Measurements from ENCODE around the gene HAGHL. TPM values are rescaled to one million over a fixed set of nuclear protein-coding genes. Genes with fewer than 3 reads are reported as not detected.

HAGHL gene
- total RNA-seq, 4 donors from 2014 or later, result 4.5 to 6.3 (median 6.0) TPM

DNA sequence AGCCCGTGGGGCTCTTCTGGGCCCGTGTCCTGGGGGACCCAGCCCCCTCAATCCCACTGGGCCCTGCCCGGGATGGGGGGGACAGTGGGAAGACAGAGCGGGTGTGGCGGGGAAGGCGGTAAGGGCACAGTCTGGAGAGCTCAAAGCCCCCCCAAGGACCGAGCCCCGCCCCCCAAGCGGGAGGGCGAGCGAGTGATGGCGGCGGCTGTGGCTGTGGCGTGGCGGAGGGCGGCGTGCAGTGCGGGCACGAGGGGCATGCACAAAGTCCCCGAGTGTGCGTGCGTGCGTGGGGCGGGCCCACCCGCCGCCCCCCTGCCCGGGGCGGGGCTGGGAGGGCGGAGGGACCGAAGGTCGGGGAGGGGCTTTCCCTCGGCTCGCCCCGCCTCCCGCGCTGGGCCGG is 33.1 kb upstream of the HAGHL start:
- intact Hi-C loops (cut with DNase I; ENCODE audit: low total_unique reads), result no loop called here
- TF ChIP-seq POLR2A (IDR thresholded peaks at IDR 0.05), result no peak
- TF ChIP-seq, protein P1, sequence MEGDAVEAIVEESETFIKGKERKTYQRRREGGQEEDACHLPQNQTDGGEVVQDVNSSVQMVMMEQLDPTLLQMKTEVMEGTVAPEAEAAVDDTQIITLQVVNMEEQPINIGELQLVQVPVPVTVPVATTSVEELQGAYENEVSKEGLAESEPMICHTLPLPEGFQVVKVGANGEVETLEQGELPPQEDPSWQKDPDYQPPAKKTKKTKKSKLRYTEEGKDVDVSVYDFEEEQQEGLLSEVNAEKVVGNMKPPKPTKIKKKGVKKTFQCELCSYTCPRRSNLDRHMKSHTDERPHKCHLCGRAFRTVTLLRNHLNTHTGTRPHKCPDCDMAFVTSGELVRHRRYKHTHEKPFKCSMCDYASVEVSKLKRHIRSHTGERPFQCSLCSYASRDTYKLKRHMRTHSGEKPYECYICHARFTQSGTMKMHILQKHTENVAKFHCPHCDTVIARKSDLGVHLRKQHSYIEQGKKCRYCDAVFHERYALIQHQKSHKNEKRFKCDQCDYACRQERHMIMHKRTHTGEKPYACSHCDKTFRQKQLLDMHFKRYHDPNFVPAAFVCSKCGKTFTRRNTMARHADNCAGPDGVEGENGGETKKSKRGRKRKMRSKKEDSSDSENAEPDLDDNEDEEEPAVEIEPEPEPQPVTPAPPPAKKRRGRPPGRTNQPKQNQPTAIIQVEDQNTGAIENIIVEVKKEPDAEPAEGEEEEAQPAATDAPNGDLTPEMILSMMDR (IDR thresholded peaks at IDR 0.05), result no peak
- DNase-seq (ENCODE audit: low spot score in 2 of 2), result no peak
- WGBS, 2 donors, result 9 to 20% methylated on average over 3 to 36 of the region's 37 CpGs
- H3K4me3 ChIP-seq (ENCODE audit: low read depth, poor library complexity, severe bottlenecking), result no peak overlapping the region

DNA sequence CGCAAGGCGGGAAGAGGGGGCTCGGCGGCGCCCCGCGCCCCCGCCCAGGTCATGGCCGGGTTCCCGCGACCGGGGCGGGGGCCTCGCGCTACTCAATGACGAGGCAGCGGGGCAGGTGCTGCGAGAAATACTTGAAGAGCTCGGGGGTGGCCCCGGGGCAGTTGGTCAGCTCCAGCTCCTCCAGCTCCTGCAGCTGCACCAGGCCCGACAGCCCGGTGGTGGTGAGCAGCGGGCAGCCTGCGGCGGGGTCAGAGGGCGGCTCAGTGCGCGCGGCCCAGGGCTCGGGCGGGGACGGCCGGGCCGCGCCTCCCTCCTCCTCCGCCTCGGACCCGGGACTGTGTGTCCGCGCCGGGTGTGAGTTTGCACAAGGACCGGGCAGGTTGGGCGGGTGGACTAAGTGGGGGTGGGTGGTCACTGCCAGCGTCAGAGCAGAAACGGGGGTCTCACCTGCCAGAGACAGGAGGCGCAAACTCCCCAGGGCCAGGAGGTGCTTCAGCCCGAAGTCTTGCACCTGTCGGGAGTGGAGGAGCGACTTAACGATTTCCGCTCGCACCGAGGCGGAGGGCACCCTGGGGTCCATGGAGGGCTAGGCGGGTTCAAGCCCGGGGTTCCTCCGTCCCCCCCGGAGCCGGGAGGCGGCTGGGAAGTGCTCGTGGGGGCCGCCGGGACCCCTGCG is 32.6 kb upstream of the HAGHL start:
- no peak for DNase-seq (ENCODE audit: low spot score in 2 of 2)

DNA sequence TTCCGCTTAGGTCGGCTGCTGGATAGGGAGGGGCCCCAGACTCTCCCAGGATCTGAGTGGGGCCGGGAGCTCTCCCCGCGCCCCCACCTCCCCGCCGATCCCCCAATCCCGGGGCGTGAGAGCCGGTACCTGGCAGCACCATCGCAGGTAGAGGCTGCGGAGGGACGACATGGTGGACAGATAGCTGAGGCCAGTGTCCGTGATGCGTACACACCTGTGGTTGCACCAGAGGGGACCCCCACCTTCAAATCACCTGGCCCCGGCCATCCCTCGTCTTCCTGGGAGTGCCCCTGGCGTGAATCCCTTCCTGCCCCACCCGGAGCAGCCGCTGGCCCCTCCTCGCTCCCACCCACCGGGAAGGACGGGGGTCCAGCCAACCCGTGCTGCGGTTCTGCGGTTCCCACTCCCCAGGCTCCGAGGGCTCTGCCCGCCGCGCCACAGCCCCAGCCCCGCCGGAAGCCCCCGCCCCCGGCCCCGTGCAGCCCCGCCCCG is 32.0 kb upstream of the HAGHL start:
- intact Hi-C loops (cut with DNase I; ENCODE audit: low total_unique reads), result no loop called here
- no peak for DNase-seq (ENCODE audit: low spot score in 2 of 2)
- TF ChIP-seq, protein P1 (IDR thresholded peaks at IDR 0.05), result no peak
- TF ChIP-seq POLR2A (IDR thresholded peaks at IDR 0.05), result no peak
- H3K4me3 ChIP-seq (ENCODE audit: low read depth, poor library complexity, severe bottlenecking), result peak overlapping the region; percentile 19
- WGBS, 2 donors, result 2% methylated on average over 19 to 20 of the region's 37 CpGs

More for the DNA sequence above, 32.6 kb upstream of the HAGHL start:
- peak overlapping the region; percentile 19 for H3K4me3 ChIP-seq (ENCODE audit: low read depth, poor library complexity, severe bottlenecking)
- intact Hi-C loops (cut with DNase I; ENCODE audit: low total_unique reads), result no loop called here
- no peak for TF ChIP-seq POLR2A (IDR thresholded peaks at IDR 0.05)
- TF ChIP-seq, protein P1 (IDR thresholded peaks at IDR 0.05), result no peak
- WGBS, 2 donors, result 2% methylated on average over 13 to 27 of the region's 64 CpGs

DNA sequence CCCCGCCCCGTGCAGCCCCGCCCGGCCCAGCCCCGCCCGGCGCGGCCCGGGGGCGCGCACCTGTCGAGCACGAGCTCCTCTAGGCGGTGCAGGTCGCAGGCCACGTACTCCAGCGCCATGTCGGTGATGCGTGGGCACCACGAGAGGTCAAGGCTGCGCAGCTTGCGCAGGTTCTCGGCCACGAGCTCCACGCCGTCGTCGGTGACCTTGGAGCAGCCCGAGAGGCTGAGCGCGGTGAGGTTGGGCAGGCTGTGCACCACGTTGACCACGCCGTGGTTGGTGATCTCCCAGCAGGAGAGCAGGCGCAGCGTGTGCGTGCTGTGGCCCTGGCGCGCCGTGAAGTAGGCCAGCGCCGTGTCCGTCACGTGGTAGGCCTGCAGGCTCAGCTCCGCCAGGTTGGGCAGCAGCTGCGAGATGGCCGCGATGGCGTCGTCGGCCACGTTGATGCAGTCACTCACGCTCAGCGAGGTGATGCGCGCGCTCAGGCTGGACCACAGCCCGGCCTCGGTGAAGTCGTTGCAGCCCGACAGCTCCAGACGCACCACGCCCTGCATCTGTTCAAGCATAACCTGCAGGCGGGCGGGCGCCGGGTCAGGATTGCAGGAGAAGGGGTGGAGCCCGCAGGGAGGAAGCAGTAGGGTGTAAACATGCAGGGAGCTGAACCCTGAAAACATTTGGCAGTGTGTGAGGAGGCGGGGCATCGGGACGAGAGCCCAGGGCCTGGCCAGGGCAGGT is 31.4 kb upstream of the HAGHL start:
- DNase-seq (ENCODE audit: low spot score in 2 of 2), result peak; percentile 73 to 95
- intact Hi-C loops (cut with DNase I; ENCODE audit: low total_unique reads), result no loop called here
- TF ChIP-seq, protein P1 (IDR thresholded peaks at IDR 0.05), result peak in 1 of 3 donors; percentile 16
- TF ChIP-seq POLR2A (IDR thresholded peaks at IDR 0.05), result no peak
- WGBS, 2 donors, result 1 to 4% methylated on average over 37 to 56 of the region's 71 CpGs
- H3K4me3 ChIP-seq (ENCODE audit: low read depth, poor library complexity, severe bottlenecking), result no peak overlapping the region

DNA sequence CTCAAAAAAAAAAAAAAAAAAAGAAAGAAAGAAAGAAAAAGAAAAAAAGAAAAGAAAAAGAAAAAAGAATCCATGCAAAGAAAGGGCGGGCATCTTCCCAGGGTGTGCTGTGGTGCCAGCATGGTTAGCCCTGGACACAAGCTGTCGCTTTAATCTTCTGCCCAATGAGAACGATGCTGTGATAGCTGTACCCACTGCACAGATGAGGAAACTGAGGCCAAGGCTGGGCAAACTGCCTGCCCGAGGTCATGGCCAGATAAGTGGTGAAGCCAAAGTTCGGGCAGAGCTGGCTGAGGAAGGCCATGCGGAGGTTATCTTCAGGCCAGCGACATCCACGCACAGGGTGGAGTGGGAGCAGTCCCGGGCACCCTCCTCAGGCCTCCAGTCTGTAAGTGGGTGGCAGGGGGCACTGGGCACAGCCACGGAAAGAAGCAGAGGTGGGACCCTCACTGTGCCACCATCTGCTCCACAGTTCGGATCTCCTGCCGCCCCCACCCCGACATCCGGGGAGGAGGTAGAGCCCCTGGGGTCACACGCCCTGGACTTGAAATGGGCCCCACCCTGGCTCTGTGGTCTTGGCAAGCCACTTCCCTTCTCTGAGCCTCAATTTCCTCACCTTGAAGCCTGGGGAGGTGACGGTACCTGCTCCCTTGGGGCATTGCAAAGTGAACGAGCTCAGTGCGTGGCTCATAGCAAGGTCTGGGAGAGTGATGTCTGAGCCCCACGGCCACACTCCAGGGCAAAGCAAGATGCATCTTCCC is 27.8 kb upstream of the HAGHL start:
- TF ChIP-seq POLR2A (IDR thresholded peaks at IDR 0.05), result no peak
- 68 to 70% methylated on average over 19 of the region's 19 CpGs for WGBS, 2 donors
- H3K4me3 ChIP-seq (ENCODE audit: low read depth, poor library complexity, severe bottlenecking), result no peak overlapping the region
- intact Hi-C loops (cut with DNase I; ENCODE audit: low total_unique reads), result no loop called here
- DNase-seq (ENCODE audit: low spot score in 2 of 2), result no peak
